Thyroid gland (tissue), 4 donors: Measurements from ENCODE around the gene ADAT3.

ENCODE experiments used
- CTCF ChIP-seq, 6 experiments: fragments of 200-600 bp in 3 of 6; fragments of 450-650 bp in 3 of 6; sonication (generic) in 3 of 6; IDR thresholded peaks; one replicate each; pipeline ENCODE4 v1.5.1; 2016 to 2019; ENCODE audit warnings: antibody characterized with exemption in 6 of 6, mild to moderate bottlenecking in 2 of 6, inconsistent platforms in 1 of 6, moderate library complexity in 1 of 6
- POLR2A ChIP-seq, 2 donors: fragments of 450-650 bp; IDR thresholded peaks; one replicate each; pipeline ENCODE4 v1.6.1; 2017; ENCODE audit warnings: antibody characterized with exemption in 2 of 2, mild to moderate bottlenecking in 2 of 2, moderate library complexity in 1 of 2

GRCh38 chr19:1888385-1888784, 16.8 kb upstream of the ADAT3 start:
- TF ChIP-seq CTCF (IDR thresholded peaks at IDR 0.05) (no peak), POLR2A (IDR thresholded peaks at IDR 0.05) (no peak)
